ENCODE measurements around the gene UNC119B. TPM values are rescaled to one million over a fixed set of nuclear protein-coding genes. Genes with fewer than 3 reads are reported as not detected.

The UNC119B gene
- total RNA-seq, 1 experiment from 2014 or later, result 51.5 TPM

GRCh38 chr12:120764816-120765215 lies 54.6 kb downstream of the UNC119B start:
- Histone ChIP-seq H3K4ac (ENCODE audit: low read depth, low read length) (no peak overlapping the region), H3K79me1 (ENCODE audit: insufficient read depth, low read depth, low read length, poor library complexity, severe bottlenecking) (no peaks in the 10 kb centered on the region), H2BK5ac (ENCODE audit: insufficient read length, low read length) (no peak overlapping the region), H2BK15ac (ENCODE audit: low read depth, low read length) (no peak overlapping the region), H3K9me3 (ENCODE audit: control insufficient read depth, low read depth, low read length) (no peaks in the 10 kb centered on the region), H3K14ac (ENCODE audit: insufficient read depth, low read length) (no peak overlapping the region), H2AK5ac (ENCODE audit: insufficient read length, low read length) (no peak overlapping the region), H3K4me2 (ENCODE audit: insufficient read depth, insufficient read length, low read length) (no peak overlapping the region), H4K8ac (replicated peaks; ENCODE audit: insufficient read length, low read depth, low read length) (no peak overlapping the region), H2AFZ (ENCODE audit: low read length) (no peak overlapping the region), H3K27ac (ENCODE audit: insufficient read length, low read depth, low read length) (no peak overlapping the region), H3K56ac (ENCODE audit: insufficient read length, low read depth, low read length) (no peak overlapping the region), H3K4me1 (ENCODE audit: insufficient read depth, low read length) (no peaks in the 10 kb centered on the region), H4K91ac (ENCODE audit: insufficient read length, low read depth, low read length) (no peak overlapping the region), H2BK12ac (ENCODE audit: insufficient read length, low read depth, low read length) (no peak overlapping the region), H3K18ac (ENCODE audit: insufficient read length, low read depth, low read length) (no peak overlapping the region), H4K20me1 (ENCODE audit: control insufficient read depth, insufficient read depth, insufficient read length) (no peaks in the 10 kb centered on the region), H3K79me2 (ENCODE audit: insufficient read depth, low read length) (no peaks in the 10 kb centered on the region), H4K5ac (ENCODE audit: insufficient read length, low read depth, low read length) (no peak overlapping the region), H3K23me2 (ENCODE audit: insufficient read length, low read depth, low read length, poor library complexity, severe bottlenecking) (no peaks in the 10 kb centered on the region), H3T11ph (ENCODE audit: low read length) (no peak overlapping the region), H3K23ac (ENCODE audit: insufficient read length, low read depth, low read length) (no peak overlapping the region), H2BK120ac (ENCODE audit: low read depth, low read length, poor library complexity, severe bottlenecking) (no peak overlapping the region), H3K27me3 (ENCODE audit: insufficient read depth, low read length) (no peaks in the 10 kb centered on the region), H2BK20ac (ENCODE audit: low read depth, low read length, poor library complexity, severe bottlenecking) (no peak overlapping the region), H3K9ac (ENCODE audit: extremely low read depth, insufficient read length, low read length) (no peak overlapping the region)
- WGBS (ENCODE audit: extremely low coverage, insufficient read length, low lambda C conversion rate), result no CpG with 5 or more reads among the region's 9 CpGs
- DNase-seq, result no peak
- Mint-ChIP-seq H3K9me3 (no peaks in the 10 kb centered on the region), H3K27ac (peak overlapping the region in 2 of 3 experiments; percentile 0 to 87; a peak in 2 of 7 replicates), H3K36me3 (ENCODE audit: insufficient read depth in 1 of 3, low read depth in 3 of 3) (peaks cover 14 to 86% (median 44%) of the 10 kb centered on the region in 3 experiments; a peak in 6 of 7 replicates), H3K4me1 (peaks cover 7% of the 10 kb centered on the region in 2 experiments), H3K27me3 (ENCODE audit: low read depth) (no peaks in the 10 kb centered on the region), H3K4me3 (no peak overlapping the region)
- no peak for TF ChIP-seq CTCF (conservative IDR thresholded peaks at IDR 0.05)
